KMS-11 (cell line): ENCODE measurements around the gene ZNF473.

Source experiments
- H2AFZ ChIP-seq: fragments of 200-600 bp; sonication (generic); 2 replicates; pipeline ENCODE4 v1.6.1; 2016; ENCODE audit warnings: antibody characterized with exemption, mixed run types, low read depth
- H3K27ac ChIP-seq: fragments of 200-600 bp; sonication (generic); 2 replicates; pipeline ENCODE4 v1.6.1; 2016; ENCODE audit warnings: mild to moderate bottlenecking, mixed run types
- H3K27me3 ChIP-seq: fragments of 200-600 bp; sonication (generic); 2 replicates; pipeline ENCODE4 v1.6.1; 2017; ENCODE audit warnings: mild to moderate bottlenecking, low read depth, mixed run types, moderate library complexity; ENCODE audit not compliant: insufficient read depth
- H3K36me3 ChIP-seq: fragments of 200-600 bp; sonication (generic); 2 replicates; pipeline ENCODE4 v1.6.1; 2017; ENCODE audit warnings: mild to moderate bottlenecking, mixed run types; ENCODE audit not compliant: insufficient read depth
- H3K4me1 ChIP-seq: fragments of 200-600 bp; sonication (generic); 2 replicates; pipeline ENCODE4 v1.6.1; 2016; ENCODE audit warnings: mild to moderate bottlenecking, low read depth, mixed run types; ENCODE audit not compliant: poor library complexity, severe bottlenecking
- H3K4me2 ChIP-seq: fragments of 200-600 bp; sonication (generic); 2 replicates; pipeline ENCODE4 v1.7.0; 2016; ENCODE audit warnings: mild to moderate bottlenecking, mixed run types
- H3K4me3 ChIP-seq: fragments of 200-600 bp; sonication (generic); IDR thresholded peaks from 2 replicates; pipeline ENCODE4 v1.6.1; 2017; ENCODE audit warnings: low read depth, low read length, mixed read lengths; ENCODE audit not compliant: insufficient read depth
- H3K79me2 ChIP-seq: fragments of 200-600 bp; sonication (generic); 2 replicates; pipeline ENCODE4 v1.6.1; 2016; ENCODE audit warnings: low read depth, mixed run types; ENCODE audit not compliant: insufficient read depth
- H3K9ac ChIP-seq: fragments of 200-600 bp; sonication (generic); 2 replicates; pipeline ENCODE4 v1.6.1; 2016; ENCODE audit warnings: mild to moderate bottlenecking, mixed run types
- H4K20me1 ChIP-seq: fragments of 200-600 bp; sonication (generic); 2 replicates; pipeline ENCODE4 v1.6.1; 2016; ENCODE audit warnings: mild to moderate bottlenecking, mixed run types; ENCODE audit not compliant: insufficient read depth
- TF ChIP-seq, protein P1 (sequence below): fragments of 200-600 bp; sonication (generic); conservative IDR thresholded peaks from 2 replicates; pipeline ENCODE4 v1.6.1; 2017; ENCODE audit warnings: low read depth, mild to moderate bottlenecking, antibody characterized with exemption, low read length, moderate library complexity, mixed read lengths

The ZNF473 gene

DNA sequence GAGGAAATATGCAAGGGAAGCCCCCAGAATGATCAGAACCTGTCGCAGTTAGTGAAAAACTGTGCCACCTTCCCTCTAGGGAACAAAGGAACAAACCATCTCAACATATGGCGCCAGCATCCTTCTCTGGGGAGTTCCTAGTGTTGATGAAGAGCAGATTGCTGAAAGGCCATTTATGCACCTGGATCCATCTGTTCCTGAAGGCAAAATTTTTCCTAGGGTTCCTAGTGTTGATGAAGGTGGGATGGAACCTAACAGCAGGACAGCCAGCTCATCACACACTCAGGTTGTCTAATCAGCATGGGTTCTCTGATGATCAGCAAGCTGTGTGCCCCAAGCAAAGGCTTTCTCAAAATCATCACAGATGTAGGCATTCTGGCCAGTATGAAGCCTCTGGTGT, 32.6 kb downstream of the ZNF473 start:
- H3K4me1 ChIP-seq: no peaks in the 10 kb centered on the region
- H3K9ac ChIP-seq: no peak overlapping the region
- H3K36me3 ChIP-seq: no peaks in the 10 kb centered on the region
- H3K4me3 ChIP-seq: no peak overlapping the region
- H4K20me1 ChIP-seq: no peaks in the 10 kb centered on the region
- no peaks in the 10 kb centered on the region; the same call in 1 of the 2 replicates for H3K27me3 ChIP-seq
- H2AFZ ChIP-seq: no peak overlapping the region
- H3K27ac ChIP-seq: no peak overlapping the region
- H3K4me2 ChIP-seq: no peak overlapping the region
- no peaks in the 10 kb centered on the region for H3K79me2 ChIP-seq
- TF ChIP-seq, protein P1, sequence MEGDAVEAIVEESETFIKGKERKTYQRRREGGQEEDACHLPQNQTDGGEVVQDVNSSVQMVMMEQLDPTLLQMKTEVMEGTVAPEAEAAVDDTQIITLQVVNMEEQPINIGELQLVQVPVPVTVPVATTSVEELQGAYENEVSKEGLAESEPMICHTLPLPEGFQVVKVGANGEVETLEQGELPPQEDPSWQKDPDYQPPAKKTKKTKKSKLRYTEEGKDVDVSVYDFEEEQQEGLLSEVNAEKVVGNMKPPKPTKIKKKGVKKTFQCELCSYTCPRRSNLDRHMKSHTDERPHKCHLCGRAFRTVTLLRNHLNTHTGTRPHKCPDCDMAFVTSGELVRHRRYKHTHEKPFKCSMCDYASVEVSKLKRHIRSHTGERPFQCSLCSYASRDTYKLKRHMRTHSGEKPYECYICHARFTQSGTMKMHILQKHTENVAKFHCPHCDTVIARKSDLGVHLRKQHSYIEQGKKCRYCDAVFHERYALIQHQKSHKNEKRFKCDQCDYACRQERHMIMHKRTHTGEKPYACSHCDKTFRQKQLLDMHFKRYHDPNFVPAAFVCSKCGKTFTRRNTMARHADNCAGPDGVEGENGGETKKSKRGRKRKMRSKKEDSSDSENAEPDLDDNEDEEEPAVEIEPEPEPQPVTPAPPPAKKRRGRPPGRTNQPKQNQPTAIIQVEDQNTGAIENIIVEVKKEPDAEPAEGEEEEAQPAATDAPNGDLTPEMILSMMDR: no peak

DNA sequence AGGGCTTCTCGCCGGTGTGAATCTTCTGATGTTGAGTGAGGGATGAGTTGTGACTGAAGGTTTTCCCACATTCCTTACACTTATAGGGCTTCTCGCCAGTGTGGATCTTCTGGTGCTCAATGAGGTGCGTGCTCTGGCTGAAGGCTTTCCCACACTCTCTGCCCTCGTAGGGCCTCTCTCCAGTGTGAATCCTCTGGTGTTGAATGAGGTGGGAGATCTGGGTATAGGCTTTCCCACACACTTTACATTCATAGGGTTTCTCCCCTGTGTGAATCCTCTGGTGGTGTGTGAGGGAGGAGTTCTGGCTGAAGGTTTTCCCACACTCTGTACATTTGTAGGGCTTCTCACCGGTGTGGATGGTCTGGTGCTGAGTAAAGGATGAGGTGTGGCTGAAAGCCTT, 33.2 kb downstream of the ZNF473 start:
- H3K9ac ChIP-seq: no peak overlapping the region
- no peaks in the 10 kb centered on the region for H3K79me2 ChIP-seq
- TF ChIP-seq, protein P1: no peak
- H3K27ac ChIP-seq: no peak overlapping the region
- H2AFZ ChIP-seq: no peak overlapping the region
- H3K4me1 ChIP-seq: no peaks in the 10 kb centered on the region
- no peaks in the 10 kb centered on the region for H3K36me3 ChIP-seq
- H4K20me1 ChIP-seq: no peaks in the 10 kb centered on the region
- H3K4me3 ChIP-seq: no peak overlapping the region
- H3K27me3 ChIP-seq: peaks cover 3% of the 10 kb centered on the region; the same call in 1 of the 2 replicates
- H3K4me2 ChIP-seq: no peak overlapping the region

DNA sequence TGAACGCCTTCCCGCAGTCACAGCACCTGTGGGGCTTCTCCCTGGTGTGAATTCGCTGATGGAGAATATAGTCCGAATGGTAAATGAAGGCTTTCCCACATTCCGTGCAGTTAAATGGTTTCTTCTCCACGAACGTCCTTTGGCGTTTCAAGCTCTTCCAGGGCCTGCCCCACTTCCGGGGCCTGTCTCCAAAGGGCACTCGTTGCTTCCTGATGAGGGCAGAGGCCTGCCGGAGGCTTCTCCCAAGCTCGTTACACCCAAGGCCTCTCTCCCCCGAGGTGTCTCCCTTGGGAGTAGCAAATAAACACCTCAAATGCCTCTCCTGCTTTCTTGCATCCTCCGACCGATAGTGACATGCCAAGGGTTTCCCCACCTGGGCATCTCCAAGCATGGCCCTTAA, 34.3 kb downstream of the ZNF473 start:
- H3K27me3 ChIP-seq: peaks cover 5% of the 10 kb centered on the region; the same call in 1 of the 2 replicates
- TF ChIP-seq, protein P1: no peak
- H3K4me3 ChIP-seq: no peak overlapping the region
- H3K4me1 ChIP-seq: no peaks in the 10 kb centered on the region
- H3K27ac ChIP-seq: no peak overlapping the region
- no peak overlapping the region for H2AFZ ChIP-seq
- no peak overlapping the region for H3K9ac ChIP-seq
- H3K4me2 ChIP-seq: no peak overlapping the region
- no peaks in the 10 kb centered on the region for H4K20me1 ChIP-seq
- no peaks in the 10 kb centered on the region for H3K79me2 ChIP-seq
- H3K36me3 ChIP-seq: no peaks in the 10 kb centered on the region

DNA sequence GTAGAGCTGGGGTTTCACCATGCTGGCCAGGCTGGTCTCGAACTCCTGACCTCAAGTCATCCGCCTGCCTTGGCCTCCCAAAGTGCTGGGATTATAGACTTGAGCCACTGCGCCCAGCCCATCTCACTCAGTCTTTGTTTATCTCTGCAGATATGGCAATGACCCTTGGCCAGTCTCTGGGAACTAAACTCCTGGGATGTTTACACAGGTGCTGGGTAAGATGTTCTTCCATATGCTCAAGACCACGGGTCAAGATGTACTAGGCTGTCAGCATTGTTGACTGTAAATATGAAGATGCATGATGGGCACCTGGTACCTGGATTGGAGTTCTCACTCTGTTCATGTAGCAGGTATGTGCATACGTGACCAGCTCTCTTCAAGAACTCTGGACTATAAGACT, 35.8 kb downstream of the ZNF473 start:
- H3K79me2 ChIP-seq: no peaks in the 10 kb centered on the region
- TF ChIP-seq, protein P1: no peak

DNA sequence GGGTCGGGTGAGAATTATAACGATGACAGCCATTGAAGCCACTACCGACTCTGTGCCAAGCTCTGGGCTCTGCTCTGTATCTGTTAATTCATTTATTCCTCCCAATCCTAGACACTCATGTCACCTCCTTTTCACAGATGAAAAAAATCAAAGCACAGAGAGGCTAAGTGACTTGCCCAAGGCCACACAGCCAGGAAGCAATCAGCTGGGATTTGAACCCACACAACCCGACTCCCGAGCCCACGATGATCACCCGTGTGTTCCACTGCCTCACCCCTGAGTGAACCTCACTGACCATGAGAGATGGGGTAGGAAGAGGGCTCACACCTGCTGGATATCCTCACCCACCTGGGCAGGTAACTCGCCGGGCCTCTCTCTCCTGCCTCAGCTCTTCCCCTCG, 40.1 kb downstream of the ZNF473 start:
- Histone ChIP-seq H3K4me3 (no peak overlapping the region), H3K79me2 (no peaks in the 10 kb centered on the region), H4K20me1 (no peaks in the 10 kb centered on the region), H2AFZ (no peak overlapping the region), H3K27ac (no peak overlapping the region), H3K9ac (no peak overlapping the region), H3K4me2 (no peak overlapping the region), H3K27me3 (peaks cover 53% of the 10 kb centered on the region), H3K4me1 (no peaks in the 10 kb centered on the region), H3K36me3 (no peaks in the 10 kb centered on the region)
- TF ChIP-seq, protein P1: no peak

More for the DNA sequence above, 35.8 kb downstream of the ZNF473 start:
- Histone ChIP-seq H3K9ac (no peak overlapping the region), H3K27ac (no peak overlapping the region), H3K36me3 (no peaks in the 10 kb centered on the region), H3K4me1 (no peaks in the 10 kb centered on the region), H3K4me3 (no peak overlapping the region), H2AFZ (no peak overlapping the region), H4K20me1 (no peaks in the 10 kb centered on the region), H3K27me3 (peaks cover 18% of the 10 kb centered on the region), H3K4me2 (no peak overlapping the region)
